ENCODE measurements around the gene WBP2NL. TPM values are rescaled to one million over a fixed set of nuclear protein-coding genes. Genes with fewer than 3 reads are reported as not detected.

The WBP2NL gene
- total RNA-seq, 1 experiment from 2014 or later: 0.22 TPM

- no peaks in the 10 kb centered on the region for H3K9me3 Mint-ChIP-seq
- Histone ChIP-seq H3K27me3 (ENCODE audit: insufficient read depth, low read length) (no peaks in the 10 kb centered on the region), H2BK5ac (ENCODE audit: insufficient read length, low read length) (no peak overlapping the region), H4K8ac (replicated peaks; ENCODE audit: insufficient read length, low read depth, low read length) (no peak overlapping the region), H2BK15ac (ENCODE audit: low read depth, low read length) (no peak overlapping the region), H3K4me1 (ENCODE audit: insufficient read depth, low read length) (no peaks in the 10 kb centered on the region), H3K18ac (ENCODE audit: insufficient read length, low read depth, low read length) (no peak overlapping the region), H3K79me1 (ENCODE audit: insufficient read depth, low read depth, low read length, poor library complexity, severe bottlenecking) (no peaks in the 10 kb centered on the region), H2AK5ac (ENCODE audit: insufficient read length, low read length) (no peak overlapping the region), H2BK12ac (ENCODE audit: insufficient read length, low read depth, low read length) (no peak overlapping the region), H4K91ac (ENCODE audit: insufficient read length, low read depth, low read length) (no peak overlapping the region), H3K4me2 (ENCODE audit: insufficient read depth, insufficient read length, low read length) (no peak overlapping the region), H3K79me2 (ENCODE audit: insufficient read depth, low read length) (no peaks in the 10 kb centered on the region), H2BK20ac (ENCODE audit: low read depth, low read length, poor library complexity, severe bottlenecking) (no peak overlapping the region), H2AFZ (ENCODE audit: low read length) (no peak overlapping the region), H3K56ac (ENCODE audit: insufficient read length, low read depth, low read length) (no peak overlapping the region), H3K9me3 (ENCODE audit: control insufficient read depth, low read depth, low read length) (no peaks in the 10 kb centered on the region), H4K5ac (ENCODE audit: insufficient read length, low read depth, low read length) (no peak overlapping the region), H4K20me1 (ENCODE audit: control insufficient read depth, insufficient read depth, insufficient read length) (no peaks in the 10 kb centered on the region), H2BK120ac (ENCODE audit: low read depth, low read length, poor library complexity, severe bottlenecking) (no peak overlapping the region), H3K4ac (ENCODE audit: low read depth, low read length) (no peak overlapping the region), H3K27ac (ENCODE audit: insufficient read length, low read depth, low read length) (no peak overlapping the region), H3T11ph (ENCODE audit: low read length) (no peak overlapping the region), H3K23ac (ENCODE audit: insufficient read length, low read depth, low read length) (no peak overlapping the region), H3K23me2 (ENCODE audit: insufficient read length, low read depth, low read length, poor library complexity, severe bottlenecking) (no peaks in the 10 kb centered on the region), H3K14ac (ENCODE audit: insufficient read depth, low read length) (no peak overlapping the region), H3K9ac (ENCODE audit: extremely low read depth, insufficient read length, low read length) (no peak overlapping the region)
- H3K27me3 Mint-ChIP-seq (ENCODE audit: low read depth): peaks cover 17% of the 10 kb centered on the region
- TF ChIP-seq, protein P1, sequence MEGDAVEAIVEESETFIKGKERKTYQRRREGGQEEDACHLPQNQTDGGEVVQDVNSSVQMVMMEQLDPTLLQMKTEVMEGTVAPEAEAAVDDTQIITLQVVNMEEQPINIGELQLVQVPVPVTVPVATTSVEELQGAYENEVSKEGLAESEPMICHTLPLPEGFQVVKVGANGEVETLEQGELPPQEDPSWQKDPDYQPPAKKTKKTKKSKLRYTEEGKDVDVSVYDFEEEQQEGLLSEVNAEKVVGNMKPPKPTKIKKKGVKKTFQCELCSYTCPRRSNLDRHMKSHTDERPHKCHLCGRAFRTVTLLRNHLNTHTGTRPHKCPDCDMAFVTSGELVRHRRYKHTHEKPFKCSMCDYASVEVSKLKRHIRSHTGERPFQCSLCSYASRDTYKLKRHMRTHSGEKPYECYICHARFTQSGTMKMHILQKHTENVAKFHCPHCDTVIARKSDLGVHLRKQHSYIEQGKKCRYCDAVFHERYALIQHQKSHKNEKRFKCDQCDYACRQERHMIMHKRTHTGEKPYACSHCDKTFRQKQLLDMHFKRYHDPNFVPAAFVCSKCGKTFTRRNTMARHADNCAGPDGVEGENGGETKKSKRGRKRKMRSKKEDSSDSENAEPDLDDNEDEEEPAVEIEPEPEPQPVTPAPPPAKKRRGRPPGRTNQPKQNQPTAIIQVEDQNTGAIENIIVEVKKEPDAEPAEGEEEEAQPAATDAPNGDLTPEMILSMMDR (conservative IDR thresholded peaks at IDR 0.05): no peak
- H3K4me3 Mint-ChIP-seq: no peak overlapping the region
- DNase-seq: peak; percentile 36
- no CpG with 5 or more reads among the region's 10 CpGs for WGBS (ENCODE audit: extremely low coverage, insufficient read length, low lambda C conversion rate)
- no peak overlapping the region for H3K27ac Mint-ChIP-seq
- H3K36me3 Mint-ChIP-seq (ENCODE audit: insufficient read depth in 1 of 3, low read depth in 3 of 3): no peaks in the 10 kb centered on the region
- H3K4me1 Mint-ChIP-seq: no peaks in the 10 kb centered on the region
These were observed 28.1 kb downstream of the WBP2NL start for GRCh38 chr22:42026705-42027104.
